ENCODE results near the gene NR1H2. TPM values are rescaled to one million over a fixed set of nuclear protein-coding genes. Genes with fewer than 3 reads are reported as not detected.

The NR1H2 gene
- total and polyA plus RNA-seq, 8 donors, result 26.7 to 78.4 (median 33.7) TPM

- Histone ChIP-seq H3K4me1 (peaks cover 0 to 10% of the 10 kb centered on the region in 2 donors), H3K27me3 (peaks cover 18 to 61% of the 10 kb centered on the region in 2 donors), H3K4me3 (no peak overlapping the region), H3K27ac (no peak overlapping the region), H3K9me3 (no peaks in the 10 kb centered on the region), H3K36me3 (no peaks in the 10 kb centered on the region)
- TF ChIP-seq CTCF (IDR thresholded peaks at IDR 0.05), result no peak
- intact Hi-C loops (cut with DNase I), result no loop called here
- DNase-seq (no peak), ATAC-seq (no peak)
Measured at GRCh38 chr19:50422397-50423278, 46.4 kb downstream of the NR1H2 start.

GRCh38 chr19:50423279-50424113 is 47.2 kb downstream of the NR1H2 start:
- Histone ChIP-seq H3K27me3 (peaks cover 14 to 60% of the 10 kb centered on the region in 2 donors), H3K9me3 (no peaks in the 10 kb centered on the region), H3K4me3 (no peak overlapping the region), H3K4me1 (peaks cover 0 to 10% of the 10 kb centered on the region in 2 donors), H3K36me3 (no peaks in the 10 kb centered on the region), H3K27ac (no peak overlapping the region)
- ATAC-seq (no peak), DNase-seq (no peak)
- no peak for TF ChIP-seq CTCF (IDR thresholded peaks at IDR 0.05)
- intact Hi-C loops (cut with DNase I), result no loop called here

- Histone ChIP-seq H3K9me3 (no peaks in the 10 kb centered on the region), H3K27ac (no peak overlapping the region), H3K36me3 (no peaks in the 10 kb centered on the region), H3K4me1 (peaks cover 0 to 6% of the 10 kb centered on the region in 2 donors), H3K4me3 (no peak overlapping the region), H3K27me3 (peaks cover 0 to 42% of the 10 kb centered on the region in 2 donors)
- intact Hi-C loops (cut with DNase I), result no loop called here
- no peak for TF ChIP-seq CTCF (IDR thresholded peaks at IDR 0.05)
- no peak for ATAC-seq
- DNase-seq, result no peak
Measured at GRCh38 chr19:50425581-50425980, 49.3 kb downstream of the NR1H2 start.

- peaks cover 3 to 15% of the 10 kb centered on the region in 2 donors for H3K4me1 ChIP-seq
- no peaks in the 10 kb centered on the region for H3K36me3 ChIP-seq
- peak overlapping the region; percentile 69 to 79 for H3K27ac ChIP-seq
- no peaks in the 10 kb centered on the region for H3K9me3 ChIP-seq
- no peak for ATAC-seq
- TF ChIP-seq CTCF (IDR thresholded peaks at IDR 0.05), result no peak
- H3K4me3 ChIP-seq, result peak overlapping the region; percentile 17 to 24
- intact Hi-C loops (cut with DNase I), result no loop called here
- H3K27me3 ChIP-seq, result peaks cover 0 to 34% of the 10 kb centered on the region in 2 donors
- no peak for DNase-seq
Measured at GRCh38 chr19:50427318-50427925, 51.2 kb downstream of the NR1H2 start.

Data from left lung (tissue), 10 donors.